NCI-H82 (cell line): ENCODE measurements around the gene HOXD10.

Experiments
- DNase-seq: peaks from one replicate; lab custom pipeline; 2025; lab: John Stamatoyannopoulos, UW

HOXD10 gene

DNA sequence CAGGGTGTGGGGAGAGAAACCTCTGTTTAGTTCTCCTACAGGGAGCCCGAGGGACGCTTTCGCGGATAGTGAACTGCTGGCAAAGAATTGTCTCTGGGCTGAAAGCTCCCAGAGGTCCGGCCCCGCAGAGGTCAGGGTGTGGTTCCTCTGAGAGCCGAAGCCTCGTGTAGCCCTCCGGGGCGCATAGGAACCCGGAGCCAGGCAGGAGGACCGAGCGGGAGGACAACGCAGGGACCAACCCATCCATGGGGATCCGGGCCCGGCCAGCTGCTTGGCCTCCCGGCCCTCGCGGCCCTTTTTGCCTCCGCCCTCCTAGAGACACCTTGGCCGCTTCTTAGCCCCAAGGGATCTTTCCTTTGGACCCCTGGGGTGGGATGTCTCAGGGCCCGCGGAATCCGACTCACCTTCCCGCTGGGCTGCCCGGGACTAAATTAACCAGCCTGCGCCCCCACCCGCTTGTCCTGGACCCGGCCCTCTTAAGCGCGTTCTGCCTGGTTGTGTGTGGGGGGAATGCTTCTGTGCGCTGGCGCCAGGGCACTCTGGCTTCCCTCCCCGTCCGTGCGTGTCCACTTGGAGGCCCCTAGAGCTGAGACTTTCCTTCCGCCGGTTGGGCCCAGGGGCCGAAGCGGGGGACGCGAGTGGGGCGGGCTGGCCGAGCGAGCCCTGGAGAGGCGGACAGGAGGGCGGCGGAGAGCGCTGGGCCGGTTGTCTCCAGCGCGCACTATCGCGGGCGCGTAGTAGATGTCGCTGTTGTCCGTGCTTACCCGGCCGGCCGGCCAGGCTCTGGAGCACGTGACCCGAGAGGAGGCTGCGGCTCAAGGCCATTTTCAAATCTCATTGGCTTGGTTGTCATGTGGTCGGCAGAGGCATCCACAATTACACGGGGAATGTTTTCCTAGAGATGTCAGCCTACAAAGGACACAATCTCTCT, at the start of gene HOXD10:
TSS of gene HOXD10 (plus strand) at position 896 of the 931 bp plus-strand sequence. CDS start 56 bp downstream, outside the sequence.
- DNase-seq, result no peak

DNA sequence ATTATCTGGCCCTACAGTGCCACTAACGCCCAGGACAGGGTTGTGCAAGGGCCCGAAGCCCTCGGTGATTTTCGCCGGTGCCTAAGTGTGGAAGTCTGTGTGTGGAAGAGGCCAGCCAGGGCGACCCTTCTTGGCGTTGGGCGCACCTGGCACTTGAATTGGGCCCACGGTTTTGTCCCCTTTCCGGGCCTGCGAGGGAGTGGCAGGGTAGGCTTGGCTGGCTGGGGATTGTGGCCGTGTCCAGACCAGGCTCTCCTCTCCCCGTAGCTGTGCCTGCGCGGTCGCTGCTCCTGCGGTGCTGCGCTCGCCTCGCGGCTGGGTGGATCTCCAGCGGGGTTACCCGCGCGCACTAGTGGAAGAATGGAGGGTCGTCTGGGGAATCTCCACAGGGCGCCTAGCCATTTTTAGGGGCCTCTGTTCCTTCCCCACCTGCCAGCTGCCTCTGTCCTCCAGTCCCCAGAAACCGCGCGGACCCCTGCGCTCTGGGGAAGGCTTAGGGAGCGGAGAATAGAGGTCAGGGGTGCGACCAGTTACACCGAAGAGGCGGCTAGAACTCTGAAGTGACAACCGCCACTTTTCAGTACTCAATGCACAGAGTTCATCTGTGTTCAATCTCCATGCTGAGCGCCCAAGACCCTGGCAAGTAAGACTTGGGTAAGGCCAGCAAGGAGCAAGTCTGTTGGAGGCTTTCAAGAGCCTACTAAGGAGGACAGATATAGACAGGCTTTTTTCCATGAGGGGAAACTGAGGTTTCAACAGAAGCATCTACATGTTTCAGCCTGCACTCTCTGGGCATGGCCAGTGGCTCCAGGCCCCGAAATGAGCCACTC, 48.8 kb upstream of the HOXD10 start:
- DNase-seq, result no peak

DNA sequence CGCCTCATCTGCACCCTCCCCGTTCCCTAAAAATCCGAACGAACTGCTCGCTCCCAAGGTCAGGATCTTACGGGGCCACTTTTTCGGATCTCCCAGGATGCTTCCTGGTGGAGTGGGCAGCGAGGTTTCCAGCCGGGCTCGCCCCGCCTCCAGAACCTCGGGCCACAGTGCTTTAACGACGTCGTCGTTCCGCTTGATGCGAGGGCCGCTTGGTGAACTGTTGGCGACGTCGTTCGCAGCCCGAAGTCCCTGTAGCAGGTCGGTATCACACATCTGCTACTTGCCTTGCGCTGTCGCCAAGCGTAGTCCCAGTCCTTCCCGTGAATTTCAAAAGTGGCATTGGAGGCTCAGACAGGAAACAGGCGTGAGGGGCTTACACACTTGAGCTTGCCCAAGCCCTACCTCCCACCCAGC, 48.2 kb upstream of the HOXD10 start:
- no peak for DNase-seq

DNA sequence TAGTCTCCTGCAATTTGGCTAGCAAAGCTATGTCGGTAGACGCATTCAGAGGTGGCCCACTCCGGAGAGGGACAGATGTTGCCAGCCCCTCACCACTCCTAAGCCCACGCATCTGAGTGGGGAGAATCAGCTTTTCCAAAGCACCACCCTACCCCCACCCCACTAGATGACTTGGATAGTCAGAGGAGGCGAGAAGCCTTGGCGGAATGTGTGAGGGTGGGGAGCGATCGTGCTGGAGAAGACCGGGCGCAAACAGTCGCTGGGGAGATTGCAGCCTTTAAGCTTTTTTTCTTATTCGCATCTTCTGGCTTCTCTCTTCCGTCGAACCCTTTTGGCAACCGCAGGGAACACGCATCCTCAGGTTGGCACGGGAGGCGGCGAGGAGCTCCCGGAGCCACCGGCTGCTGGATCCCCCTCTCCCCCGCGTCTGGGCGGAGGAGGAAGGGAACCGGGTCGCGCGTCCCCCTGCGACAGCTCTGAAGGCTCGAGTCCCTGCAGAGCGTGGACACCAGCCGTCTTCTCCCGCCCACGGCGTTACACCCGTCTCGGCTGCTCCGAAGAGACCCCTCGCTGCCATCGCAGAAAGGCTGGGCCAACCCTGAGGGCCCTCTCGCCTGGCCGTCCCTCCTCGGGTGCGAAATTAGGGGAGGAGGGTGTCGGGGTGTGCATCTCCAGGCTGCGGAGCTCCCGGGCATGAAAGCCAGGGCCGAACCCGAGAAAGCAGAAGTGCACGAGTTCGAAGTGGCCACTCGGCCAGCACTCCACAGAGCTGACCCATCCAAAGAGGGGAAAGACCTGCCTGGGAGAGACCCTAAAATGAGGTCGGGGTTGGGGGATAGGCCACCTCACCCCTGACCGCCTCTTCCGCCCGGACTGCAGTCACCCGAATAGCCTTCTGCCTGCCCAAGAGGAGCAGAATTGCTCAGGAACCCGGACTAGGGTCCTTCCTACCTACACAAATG, 45.0 kb upstream of the HOXD10 start:
- no peak for DNase-seq

DNA sequence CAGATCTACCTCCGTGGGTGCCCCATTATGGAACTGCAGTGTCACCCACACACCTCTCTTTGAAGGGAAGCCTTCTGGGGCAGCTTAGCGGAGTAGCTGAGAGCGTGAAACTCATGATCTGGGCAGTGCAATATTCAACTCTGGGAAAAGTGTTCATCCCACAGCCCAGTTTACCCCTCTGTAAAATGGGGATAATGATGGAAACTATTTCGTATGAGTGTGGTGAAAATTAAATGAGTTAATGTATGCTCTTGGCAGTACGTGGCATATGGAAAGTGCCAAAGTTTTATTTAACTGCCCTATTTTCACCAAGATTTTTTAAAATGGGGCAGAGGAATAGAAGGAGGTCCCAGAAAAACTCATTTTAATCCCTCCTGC, 44.3 kb upstream of the HOXD10 start:
- no peak for DNase-seq

DNA sequence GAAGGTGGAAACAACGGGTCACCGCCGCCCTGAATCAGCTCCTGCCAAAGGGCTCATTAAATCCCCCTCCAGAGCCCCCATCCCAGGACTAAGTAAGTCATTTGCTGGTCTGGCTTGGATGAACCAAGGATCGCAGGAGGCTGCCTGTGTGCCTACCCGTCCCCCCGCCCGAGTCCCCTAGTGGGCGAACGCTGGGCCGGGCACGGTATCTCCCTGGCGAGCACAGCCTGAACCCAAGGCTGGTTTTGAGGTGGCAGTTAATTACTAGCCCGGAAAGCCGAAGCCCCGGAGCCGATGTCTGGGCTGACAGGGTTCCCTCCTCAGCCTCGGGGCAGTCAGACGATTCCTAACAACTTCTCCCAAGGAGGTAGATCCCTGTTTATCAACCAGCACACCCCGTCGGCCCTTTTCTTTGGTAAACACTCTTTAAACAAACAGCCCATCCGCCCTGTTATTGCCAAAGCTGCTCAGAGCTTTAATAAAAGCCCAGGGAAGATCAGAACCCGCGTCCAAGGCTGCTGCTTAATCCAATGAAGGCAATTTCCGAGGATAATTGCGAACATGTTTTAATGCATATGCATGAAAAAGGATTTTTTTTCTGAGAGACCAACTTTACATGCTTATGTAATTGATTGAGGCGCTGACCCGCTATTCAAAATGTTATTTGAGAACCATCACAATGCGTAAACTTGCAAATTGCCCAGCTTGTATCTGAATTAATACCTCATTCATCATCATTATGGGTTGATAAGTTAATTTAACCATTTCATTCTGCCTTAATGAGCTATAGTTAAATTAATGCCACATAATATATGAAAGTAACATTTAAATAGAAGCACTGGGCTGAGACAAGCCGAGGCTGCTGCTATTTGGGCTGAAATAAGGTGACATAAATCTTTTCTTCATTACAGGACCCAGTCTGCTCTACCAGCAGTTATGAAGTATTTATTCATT, 43.4 kb upstream of the HOXD10 start:
- DNase-seq, result peak; percentile 83

DNA sequence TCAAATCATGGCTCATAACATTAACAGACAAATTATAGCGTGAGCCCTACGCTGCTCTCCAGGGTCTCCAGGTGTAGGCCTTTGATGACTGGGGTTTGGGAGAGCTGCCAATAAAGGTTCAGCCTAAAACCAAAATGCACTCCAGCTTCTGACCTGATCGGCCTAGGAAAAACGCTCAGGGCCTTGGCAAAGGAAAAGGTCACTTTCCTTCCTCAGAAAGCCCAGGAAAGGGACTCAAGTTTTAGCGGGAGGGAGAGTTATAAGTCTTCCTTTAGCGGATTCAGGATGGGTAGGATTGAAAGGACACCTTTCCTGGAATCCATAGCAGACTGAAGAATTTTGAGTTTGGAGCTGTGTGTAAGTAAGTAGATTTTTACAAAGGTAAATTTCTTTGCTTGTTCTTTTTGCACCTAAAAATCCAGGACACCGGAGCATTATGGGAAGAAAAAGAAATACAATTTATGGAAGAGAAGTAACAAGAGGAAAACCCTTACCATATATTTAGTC, 41.6 kb upstream of the HOXD10 start:
- DNase-seq, result no peak

DNA sequence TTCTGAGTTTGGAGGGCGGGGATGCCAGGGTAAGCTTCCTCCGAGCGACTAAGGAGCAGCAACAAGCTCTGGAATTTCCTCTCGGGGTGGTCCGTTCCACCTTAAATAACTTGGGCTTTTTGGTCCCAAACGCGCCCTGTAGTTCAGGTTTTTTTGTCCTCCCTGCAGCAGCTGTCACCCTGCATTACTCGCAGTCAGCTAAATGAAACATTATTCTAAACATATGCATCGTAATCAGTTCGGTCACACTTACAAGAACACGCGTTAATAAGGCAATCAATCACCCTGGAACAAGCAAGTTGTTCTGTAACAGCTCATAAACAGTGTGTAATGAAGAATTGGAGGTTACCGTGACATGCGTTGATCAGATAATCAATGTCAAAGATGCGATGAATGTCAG, 41.1 kb upstream of the HOXD10 start:
- DNase-seq, result peak; percentile 77

DNA sequence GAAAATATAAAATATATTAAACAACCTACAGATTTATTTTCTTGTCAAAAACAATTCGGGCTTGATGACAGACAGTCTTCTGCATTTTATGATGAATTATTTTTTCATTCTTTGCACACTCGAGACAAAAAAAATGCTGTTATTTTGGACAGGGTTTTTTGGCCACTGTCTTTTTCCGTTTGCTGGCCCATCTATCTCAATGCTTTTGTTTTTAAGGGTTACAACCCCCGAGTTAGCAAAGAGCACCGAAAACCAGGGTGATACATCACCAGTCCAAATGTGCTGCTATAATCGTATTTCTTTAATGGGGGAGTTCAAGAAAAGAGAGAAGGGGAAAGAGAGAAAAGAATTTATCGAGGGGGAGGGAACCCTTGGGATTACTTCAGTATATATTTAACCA, 40.5 kb upstream of the HOXD10 start:
- no peak for DNase-seq

DNA sequence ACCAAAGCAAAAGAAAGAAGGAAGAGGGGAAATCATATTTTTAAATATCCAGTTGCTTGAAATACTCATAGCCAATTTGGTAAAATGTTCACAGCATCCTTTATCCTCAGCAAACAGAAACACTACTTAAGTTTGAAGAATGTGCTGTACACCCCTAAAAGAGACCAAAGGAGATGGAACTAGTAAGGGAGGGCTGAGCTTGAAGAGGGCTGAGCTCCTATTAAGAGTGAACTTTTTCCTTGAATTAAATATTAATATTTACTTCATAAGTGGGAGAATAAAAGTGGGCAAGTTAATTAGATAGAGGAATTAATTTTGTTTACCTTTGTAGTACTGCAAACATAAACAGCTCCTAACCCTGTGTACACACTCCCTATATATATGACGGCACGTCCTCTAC, 39.8 kb upstream of the HOXD10 start:
- peak; percentile 55 for DNase-seq

DNA sequence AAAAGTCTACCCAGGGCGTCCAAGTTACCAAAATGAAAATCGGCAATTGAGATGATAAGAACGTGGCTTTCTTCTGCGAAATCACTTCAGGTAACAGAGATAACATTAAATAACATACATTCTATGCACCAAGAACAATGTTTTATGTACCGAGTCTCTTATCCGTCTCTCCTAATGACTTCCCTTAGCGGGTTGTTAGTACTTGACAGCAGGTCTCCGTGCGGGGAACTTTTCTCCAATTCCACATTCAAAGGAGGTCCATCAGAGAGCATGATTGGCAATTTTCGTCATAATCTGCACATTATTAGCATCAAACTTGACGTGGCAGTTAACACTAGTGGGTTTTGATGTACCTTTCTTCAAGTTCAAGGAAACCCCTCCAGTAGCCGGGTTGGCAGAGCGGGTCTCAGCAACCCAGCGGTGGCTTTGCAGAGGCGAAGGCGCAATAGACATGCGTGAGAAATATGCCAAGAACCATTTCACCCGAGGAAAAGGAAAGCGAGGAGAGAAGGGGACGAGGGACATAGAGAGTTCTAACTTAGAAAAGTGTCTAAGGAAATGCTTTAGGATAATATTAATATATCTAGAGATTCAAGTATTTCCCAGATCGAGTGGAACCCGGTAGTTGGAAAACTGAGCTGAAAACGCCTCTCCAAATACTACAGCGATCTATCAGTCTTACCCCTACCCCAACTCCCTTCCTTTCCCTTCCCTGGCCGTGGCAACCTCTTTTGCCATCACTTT, 37.9 kb upstream of the HOXD10 start:
- DNase-seq, result peak; percentile 78

DNA sequence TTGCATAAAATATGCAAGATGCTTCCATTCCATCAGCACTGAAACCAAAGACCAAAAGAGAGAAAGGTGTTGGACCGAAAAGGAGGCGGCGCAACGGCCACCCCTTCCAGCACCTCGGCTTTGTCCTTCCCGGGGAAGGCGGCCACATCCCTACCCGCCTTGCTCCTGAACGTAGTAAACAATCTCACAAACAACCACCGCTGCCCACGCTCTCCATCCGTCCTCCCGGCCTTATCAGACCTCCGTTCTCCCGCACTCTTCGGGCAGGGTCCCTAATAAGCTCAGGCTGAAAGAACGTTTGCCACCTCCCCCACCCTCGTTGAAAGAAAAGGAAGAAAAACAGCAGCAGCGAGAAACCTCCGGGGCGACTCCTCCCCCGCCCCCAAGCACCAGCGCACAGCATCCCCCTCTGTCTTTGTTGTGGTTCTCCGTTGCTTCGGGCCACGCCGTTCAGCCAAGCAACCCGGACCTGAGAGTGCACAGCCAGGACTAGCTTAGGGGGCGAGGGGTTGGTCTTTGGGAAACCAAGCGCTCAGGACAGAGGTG, 37.2 kb upstream of the HOXD10 start:
- peak; percentile 91 for DNase-seq

DNA sequence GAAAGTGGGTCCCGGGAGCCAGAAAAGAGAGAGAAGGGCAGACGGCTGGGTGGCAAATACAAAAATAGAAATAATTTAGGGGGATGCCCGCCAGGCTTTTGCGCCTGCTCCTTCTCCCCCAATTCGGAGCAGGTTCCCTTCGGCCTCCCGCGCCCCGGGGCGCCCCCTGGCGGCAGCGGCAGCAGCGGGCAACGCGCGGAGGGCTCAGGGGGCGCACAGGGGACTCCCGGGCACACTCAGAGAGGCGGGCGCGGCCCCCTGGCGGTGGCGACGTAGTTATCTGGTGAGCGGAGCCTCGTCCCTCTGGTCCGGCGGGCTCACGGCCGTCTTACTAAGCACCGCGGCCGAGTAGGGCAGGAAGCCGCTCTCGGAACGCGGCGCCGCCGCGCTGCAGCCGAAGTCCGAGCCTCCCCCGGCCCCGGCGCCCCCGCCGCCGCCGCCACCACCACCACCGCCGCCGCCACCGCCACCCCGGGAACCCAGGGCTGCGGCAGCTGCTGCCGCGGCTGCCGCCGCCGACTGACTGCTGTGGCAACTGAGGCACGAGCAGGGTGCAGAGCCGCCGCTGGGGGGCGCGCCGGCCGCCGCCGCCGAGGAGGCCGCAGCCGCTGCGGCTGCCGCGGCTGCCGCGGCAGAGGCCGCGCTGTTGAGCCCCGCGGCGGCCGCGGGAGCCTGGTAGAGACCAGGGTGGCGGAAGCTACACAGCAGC, 36.6 kb upstream of the HOXD10 start:
- DNase-seq, result peak; percentile 97

DNA sequence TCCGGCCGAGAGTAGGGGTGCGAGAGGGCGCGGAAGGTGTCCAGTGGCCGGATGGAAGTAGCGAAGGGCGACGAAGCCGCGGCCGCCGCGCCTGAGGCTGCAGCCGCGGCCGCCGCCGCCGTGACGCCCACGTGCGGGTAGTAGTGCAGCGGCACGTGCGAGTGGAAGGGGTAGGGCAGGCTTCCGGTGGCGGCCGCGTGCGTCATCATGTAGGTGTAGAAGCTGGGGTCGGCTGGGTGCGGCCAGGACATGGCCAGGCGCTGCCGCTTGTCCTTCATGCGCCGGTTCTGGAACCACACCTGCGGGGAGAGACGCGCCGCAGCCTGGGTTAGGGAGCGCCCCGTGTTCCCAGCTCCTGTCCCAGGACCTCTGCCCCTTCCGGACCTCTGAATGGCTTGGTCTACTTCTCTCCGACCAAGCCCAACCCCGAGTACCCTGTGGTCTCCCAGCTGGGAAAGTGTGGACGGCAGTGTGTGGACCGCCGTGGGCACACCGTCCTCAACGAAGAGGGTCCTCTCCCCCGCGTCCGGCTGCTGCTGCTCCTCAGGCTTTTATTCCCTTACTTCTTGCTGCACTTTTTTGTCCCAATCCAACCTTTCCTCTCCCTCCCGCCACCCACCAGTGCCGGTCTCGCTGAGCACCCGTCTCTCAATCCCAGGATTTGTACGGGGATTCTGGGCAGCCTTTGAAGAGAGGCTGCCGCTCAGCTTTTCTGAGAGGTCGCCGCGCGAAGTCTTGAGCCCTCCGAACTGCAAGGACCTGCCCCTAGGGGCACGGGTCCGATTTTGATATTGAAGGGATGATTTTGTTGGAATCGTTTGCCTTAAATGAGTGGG, 35.8 kb upstream of the HOXD10 start:
- peak; percentile 64 for DNase-seq

DNA sequence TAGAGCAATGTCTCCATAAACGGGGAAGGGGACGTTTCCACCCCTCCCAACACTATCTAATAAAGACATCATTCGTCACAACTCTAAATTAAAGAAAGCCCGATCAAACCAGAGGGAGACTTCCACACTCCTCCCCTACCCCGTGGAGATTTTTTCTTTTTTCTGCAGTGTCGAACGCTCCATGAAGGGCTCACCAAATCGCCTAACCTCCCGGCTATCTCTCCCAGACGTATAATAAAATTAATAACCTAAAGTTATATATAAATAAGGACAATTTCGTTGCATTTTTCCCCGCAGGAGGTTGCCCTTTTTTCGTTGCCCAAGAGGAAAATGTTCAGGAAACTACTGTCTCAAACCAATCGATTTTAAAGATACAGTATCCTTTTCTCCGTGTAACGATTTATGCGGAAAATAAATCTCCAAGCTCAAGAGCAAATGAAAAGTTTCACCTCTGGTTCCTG, 35.2 kb upstream of the HOXD10 start:
- no peak for DNase-seq

DNA sequence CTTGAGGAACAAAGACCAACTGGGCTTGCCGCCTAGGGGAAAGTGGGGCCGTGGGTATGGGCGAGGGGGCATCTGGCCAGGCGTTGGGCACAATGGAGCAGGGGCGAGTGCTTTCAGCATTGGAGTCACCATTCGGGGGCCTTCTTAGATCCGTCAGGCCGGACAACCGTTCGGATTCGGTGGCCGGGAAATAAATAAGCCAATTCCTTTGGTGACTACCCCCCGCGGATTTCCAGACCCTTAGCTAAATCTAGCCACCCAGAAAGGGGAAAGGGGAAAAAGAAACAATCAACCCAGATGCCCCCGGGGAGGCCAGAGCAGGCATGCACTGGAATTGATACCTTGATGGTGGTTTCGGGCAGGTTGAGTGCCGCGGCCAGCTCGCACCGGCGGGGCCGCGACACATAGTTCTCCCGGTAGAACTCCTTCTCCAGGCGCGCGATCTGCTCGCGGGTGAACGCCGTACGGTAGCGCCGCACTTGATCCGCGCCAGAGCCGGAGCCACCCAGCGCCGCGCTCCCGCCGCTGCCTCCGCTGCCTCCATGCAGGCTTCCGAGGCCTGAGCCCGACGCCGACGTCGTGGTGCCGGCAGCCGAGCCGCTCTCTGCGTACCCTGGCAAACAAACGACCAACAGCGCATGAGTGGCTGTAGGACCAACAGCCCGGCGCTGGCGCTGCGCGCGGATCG, 34.6 kb upstream of the HOXD10 start:
- DNase-seq, result no peak

DNA sequence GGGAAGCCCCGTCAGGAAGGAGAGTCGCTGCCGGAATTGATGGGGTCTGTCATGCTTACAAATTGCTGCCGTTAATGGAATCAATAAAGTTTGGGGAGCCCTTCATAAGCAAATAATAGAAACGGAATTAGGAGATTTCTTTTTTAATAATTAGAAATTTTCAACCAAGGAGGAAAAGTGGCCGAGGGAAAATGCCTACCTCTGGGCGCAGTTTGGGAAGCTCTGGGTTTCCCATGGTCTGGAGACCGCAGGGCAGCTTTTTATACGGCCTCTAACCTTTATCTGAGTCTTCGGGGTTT, 34.1 kb upstream of the HOXD10 start:
- DNase-seq, result no peak
